Uterus (tissue), 4 donors: ENCODE results near the gene PRKAG2. TPM values are rescaled to one million over a fixed set of nuclear protein-coding genes. Genes with fewer than 3 reads are reported as not detected.

Experiments used
- DNase-seq, 2 donors: peaks; one replicate each; pipeline ENCODE4 v3.0.0-alpha.2; 2019 to 2020
- H3K27ac ChIP-seq, 2 donors: fragments of 200-600 bp; sonication (generic); 1 replicate in 1 of 2; 2 replicates in 1 of 2; pipeline ENCODE4 v1.5.1; 2016 to 2018
- H3K27me3 ChIP-seq, 2 donors: fragments of 200-600 bp; sonication (generic); one replicate each; pipeline ENCODE4 v1.5.1; 2018 to 2019; ENCODE audit warnings: control low read depth in 1 of 2
- H3K36me3 ChIP-seq, 2 donors: fragments of 200-600 bp; sonication (generic); one replicate each; pipeline ENCODE4 v1.5.1; 2019; ENCODE audit warnings: control low read depth in 1 of 2
- H3K4me1 ChIP-seq, 2 donors: fragments of 200-600 bp; sonication (generic); one replicate each; pipeline ENCODE4 v1.5.1; 2018 to 2019; ENCODE audit warnings: control low read depth in 1 of 2
- H3K4me3 ChIP-seq, 2 donors: fragments of 200-600 bp; sonication (generic); 1 replicate in 1 of 2; 2 replicates in 1 of 2; pipeline ENCODE4 v1.5.1; 2018 to 2019; ENCODE audit warnings: mild to moderate bottlenecking in 1 of 2
- H3K9me3 ChIP-seq, 2 donors: fragments of 200-600 bp; sonication (generic); one replicate each; pipeline ENCODE4 v1.5.1; 2019; ENCODE audit warnings: control low read depth in 1 of 2
- CTCF ChIP-seq, 4 experiments: fragments of 200-600 bp in 2 of 4; fragments of 450-650 bp in 2 of 4; sonication (generic) in 2 of 4; IDR thresholded peaks; one replicate each; pipeline ENCODE4 v1.5.1; 2016 to 2019; ENCODE audit warnings: antibody characterized with exemption in 4 of 4, mild to moderate bottlenecking in 2 of 4, moderate library complexity in 1 of 4
- POLR2A ChIP-seq, 2 donors: fragments of 450-650 bp; IDR thresholded peaks; one replicate each; pipeline ENCODE4 v1.6.1; 2016; ENCODE audit warnings: antibody characterized with exemption in 2 of 2, mild to moderate bottlenecking in 1 of 2, moderate library complexity in 1 of 2
- intact Hi-C: fragments of 100-400 bp; cut with DNase I; formaldehyde crosslinking; loops from one replicate; pipeline ENCODE4 v1.15.1; 2023; ENCODE audit warnings: low total_unique reads
- total RNA-seq, 4 donors: library from RNA; depleted of rRNA in 3 of 4; stranded (reverse); fragments of >200 nt in 3 of 4; gene quantifications; one replicate each; pipeline versions ENCODE4 v1.1.0 to v1.2.4, GENCODE V29; 2014 to 2023
- donor health status: DM: yes; HTN: yes; CAD: no.

The PRKAG2 gene
- total RNA-seq, 4 donors from 2014 or later = 15.1 to 66.2 (median 33.6) TPM

GRCh38 chr7:151770232-151770631 lies 106.7 kb downstream of the PRKAG2 start:
- Histone ChIP-seq H3K27me3 (no peaks in the 10 kb centered on the region), H3K9me3 (no peaks in the 10 kb centered on the region), H3K4me1 (no peaks in the 10 kb centered on the region), H3K36me3 (no peaks in the 10 kb centered on the region), H3K4me3 (no peak overlapping the region), H3K27ac (no peak overlapping the region)
- intact Hi-C loops = no loop called here
- DNase-seq = no peak
- TF ChIP-seq POLR2A (IDR thresholded peaks at IDR 0.05) (no peak), CTCF (IDR thresholded peaks at IDR 0.05) (no peak)

GRCh38 chr7:151769188-151769821 lies 107.6 kb downstream of the PRKAG2 start:
- no peaks in the 10 kb centered on the region for H3K27me3 ChIP-seq
- H3K27ac ChIP-seq = no peak overlapping the region
- intact Hi-C loops = no loop called here
- H3K36me3 ChIP-seq = no peaks in the 10 kb centered on the region
- TF ChIP-seq POLR2A (IDR thresholded peaks at IDR 0.05) (no peak), CTCF (IDR thresholded peaks at IDR 0.05) (no peak)
- DNase-seq = no peak
- H3K4me1 ChIP-seq = no peaks in the 10 kb centered on the region
- no peak overlapping the region for H3K4me3 ChIP-seq
- H3K9me3 ChIP-seq = no peaks in the 10 kb centered on the region

GRCh38 chr7:151768805-151769187 lies 108.1 kb downstream of the PRKAG2 start:
- intact Hi-C loops = no loop called here

GRCh38 chr7:151767557-151767956 lies 109.4 kb downstream of the PRKAG2 start:
- no peak for DNase-seq
- no peaks in the 10 kb centered on the region for H3K27me3 ChIP-seq
- intact Hi-C loops = no loop called here
- H3K27ac ChIP-seq = no peak overlapping the region
- no peaks in the 10 kb centered on the region for H3K4me1 ChIP-seq
- no peaks in the 10 kb centered on the region for H3K36me3 ChIP-seq
- no peaks in the 10 kb centered on the region for H3K9me3 ChIP-seq
- no peak overlapping the region for H3K4me3 ChIP-seq
- no peak for TF ChIP-seq CTCF (IDR thresholded peaks at IDR 0.05)
- TF ChIP-seq POLR2A (IDR thresholded peaks at IDR 0.05) = no peak

More at GRCh38 chr7:151768805-151769187, 108.1 kb downstream of the PRKAG2 start:
- Histone ChIP-seq H3K27me3 (no peaks in the 10 kb centered on the region), H3K4me3 (no peak overlapping the region), H3K4me1 (no peaks in the 10 kb centered on the region), H3K27ac (no peak overlapping the region), H3K36me3 (no peaks in the 10 kb centered on the region), H3K9me3 (no peaks in the 10 kb centered on the region)
- TF ChIP-seq POLR2A (IDR thresholded peaks at IDR 0.05) = no peak
- TF ChIP-seq CTCF (IDR thresholded peaks at IDR 0.05) = no peak
- no peak for DNase-seq

- intact Hi-C loops = no loop called here
Observed at GRCh38 chr7:151764056-151764920, 112.6 kb downstream of the PRKAG2 start.

More at GRCh38 chr7:151764056-151764920, 112.6 kb downstream of the PRKAG2 start:
- DNase-seq = no peak
- Histone ChIP-seq H3K4me3 (no peak overlapping the region), H3K36me3 (no peaks in the 10 kb centered on the region), H3K27ac (no peak overlapping the region), H3K9me3 (no peaks in the 10 kb centered on the region), H3K4me1 (no peaks in the 10 kb centered on the region), H3K27me3 (no peaks in the 10 kb centered on the region)
- TF ChIP-seq CTCF (IDR thresholded peaks at IDR 0.05) (no peak), POLR2A (IDR thresholded peaks at IDR 0.05) (no peak)
